MCF 10A (cell line): ENCODE results near the gene LIN28B. TPM values are rescaled to one million over a fixed set of nuclear protein-coding genes. Genes with fewer than 3 reads are reported as not detected.
"Not testable (repeated sequence)": the region's sequence is repeated elsewhere in the genome, so short reads cannot be mapped to it uniquely, and the experiment has no call there.

Experiments used
- BruUV-seq: library from RNA; stranded (reverse); fragments of 400-500 nt; replicated peaks from 2 replicates; lab custom pipeline; 2021; lab: Mats Ljungman, UMichigan
- CTCF ChIA-PET: fragments of 300-600 bp; sonication (Branson Sonifier 250); formaldehyde crosslinking; extraction: SDS; loops from one replicate; lab custom pipeline; 2021; ENCODE audit warnings: antibody characterized with exemption, inconsistent platforms; lab: Yijun Ruan, JAX
- POLR2A ChIA-PET: fragments of 300-600, 350-650 bp; sonication (Branson Sonifier 250); formaldehyde crosslinking; extraction: SDS; loops from one replicate; lab custom pipeline; 2020; ENCODE audit warnings: antibody characterized with exemption, inconsistent platforms; lab: Yijun Ruan, JAX
- DNase-seq: peaks from one replicate; pipeline ENCODE4 v3.0.0-alpha.2; 2018; ENCODE audit not compliant: unreplicated experiment
- H3K27ac Mint-ChIP-seq: one replicate; pipeline ENCODE4 v1.8.0; 2022; ENCODE audit warnings: mild to moderate bottlenecking, low read depth, mixed read lengths; ENCODE audit not compliant: unreplicated experiment
- H3K27me3 Mint-ChIP-seq: one replicate; pipeline ENCODE4 v1.8.0; 2022; ENCODE audit warnings: mixed read lengths; ENCODE audit not compliant: insufficient read depth, unreplicated experiment
- H3K36me3 Mint-ChIP-seq: one replicate; pipeline ENCODE4 v1.8.0; 2022; ENCODE audit warnings: mild to moderate bottlenecking, moderate library complexity, mixed read lengths; ENCODE audit not compliant: insufficient read depth, unreplicated experiment
- H3K4me1 Mint-ChIP-seq: one replicate; pipeline ENCODE4 v1.8.0; 2022; ENCODE audit warnings: mixed read lengths; ENCODE audit not compliant: insufficient read depth, unreplicated experiment
- H3K4me3 Mint-ChIP-seq: one replicate; pipeline ENCODE4 v1.8.0; 2022; ENCODE audit warnings: mild to moderate bottlenecking, moderate library complexity, mixed read lengths; ENCODE audit not compliant: unreplicated experiment
- H3K9me3 Mint-ChIP-seq: one replicate; pipeline ENCODE4 v1.8.0; 2022; ENCODE audit warnings: mixed read lengths; ENCODE audit not compliant: unreplicated experiment
- CTCF ChIP-seq: fragments of 200-600 bp; IDR thresholded peaks from one replicate; pipeline ENCODE4 v1.8.0; 2022; ENCODE audit warnings: antibody characterized with exemption, mild to moderate bottlenecking; ENCODE audit not compliant: unreplicated experiment
- intact Hi-C: fragments of 100-400 bp; cut with micrococcal nuclease; formaldehyde crosslinking; loops from 2 replicates; pipeline ENCODE4 v1.14.1; 2022
- total RNA-seq: library from RNA; stranded (reverse); gene quantifications from 2 replicates; pipeline ENCODE4 v1.2.3, GENCODE V29; 2022

LIN28B gene
- total RNA-seq, 1 experiment from 2014 or later: not detected

GRCh38 chr6:104987218-104987617 is 30.3 kb downstream of the LIN28B start:
- intact Hi-C loops: no loop called here
- Mint-ChIP-seq H3K4me1 (no peaks in the 10 kb centered on the region), H3K27ac (no peak overlapping the region), H3K4me3 (no peak overlapping the region), H3K36me3 (no peaks in the 10 kb centered on the region), H3K27me3 (peaks cover 32% of the 10 kb centered on the region), H3K9me3 (no peaks in the 10 kb centered on the region)
- BruUV-seq: no TSS peak
- ChIA-PET POLR2A (no interaction called here), CTCF (interaction anchor here (0.7 kb wide), 1 partner anchor 197 kb away, joined by 5 read pairs; no protein-coding TSS in a partner anchor)
- DNase-seq: no peak
- TF ChIP-seq CTCF: no peak

GRCh38 chr6:104990085-104990484 is 33.2 kb downstream of the LIN28B start:
- intact Hi-C loops: no loop called here
- ChIA-PET CTCF (no interaction called here), POLR2A (no interaction called here)
- Mint-ChIP-seq H3K36me3 (no peaks in the 10 kb centered on the region), H3K27me3 (peaks cover 19% of the 10 kb centered on the region), H3K9me3 (no peaks in the 10 kb centered on the region), H3K4me1 (no peaks in the 10 kb centered on the region), H3K4me3 (no peak overlapping the region), H3K27ac (no peak overlapping the region)
- no peak for TF ChIP-seq CTCF
- no peak for DNase-seq
- BruUV-seq: no TSS peak

GRCh38 chr6:104991062-104991461 is 34.2 kb downstream of the LIN28B start:
- CTCF ChIA-PET, H3K36me3 Mint-ChIP-seq, H3K27ac Mint-ChIP-seq, intact Hi-C loops, H3K4me1 Mint-ChIP-seq, BruUV-seq, POLR2A ChIA-PET, H3K4me3 Mint-ChIP-seq, DNase-seq, H3K9me3 Mint-ChIP-seq: not testable (repeated sequence)
- H3K27me3 Mint-ChIP-seq: peaks cover 13% of the 10 kb centered on the region

- H3K27ac Mint-ChIP-seq, H3K36me3 Mint-ChIP-seq, H3K9me3 Mint-ChIP-seq, BruUV-seq, intact Hi-C loops, DNase-seq, H3K4me1 Mint-ChIP-seq, H3K4me3 Mint-ChIP-seq, H3K27me3 Mint-ChIP-seq: not testable (repeated sequence)
- POLR2A ChIA-PET: interaction anchor here (1.2 to 2.0 kb wide), 2 partner anchors 82 to 84 kb away, joined by 3 to 7 read pairs; no protein-coding TSS in a partner anchor
- CTCF ChIA-PET: interaction anchor here (0.6 to 7.6 kb wide), 3 partner anchors 85 to 370 kb away, joined by 3 to 78 read pairs (median 3); no protein-coding TSS in a partner anchor
Measured at GRCh38 chr6:104993576-104993975, 36.7 kb downstream of the LIN28B start.

- intact Hi-C loops: loop anchor here (2.0 kb wide), 1 partner anchor 83 kb away; no protein-coding TSS in a partner anchor
- no peaks in the 10 kb centered on the region for H3K36me3 Mint-ChIP-seq
Measured at GRCh38 chr6:104995989-104996617, 39.2 kb downstream of the LIN28B start.

More at GRCh38 chr6:104995989-104996617, 39.2 kb downstream of the LIN28B start:
- POLR2A ChIA-PET: interaction anchor here (1.6 to 2.0 kb wide), 2 partner anchors 80 to 81 kb away, joined by 7 to 10 read pairs; no protein-coding TSS in a partner anchor
- Mint-ChIP-seq H3K27me3 (peaks cover 2% of the 10 kb centered on the region), H3K9me3 (no peaks in the 10 kb centered on the region), H3K4me1 (no peaks in the 10 kb centered on the region), H3K4me3 (no peak overlapping the region), H3K27ac (no peak overlapping the region)
- CTCF ChIA-PET: interaction anchor here (0.5 to 7.6 kb wide), 11 partner anchors 34 to 879 kb away, joined by 3 to 78 read pairs (median 3); no protein-coding TSS in a partner anchor
- peak; percentile 49 for DNase-seq
- no TSS peak for BruUV-seq
- TF ChIP-seq CTCF: peak; percentile 30
